HG02678 (cell line): Measurements from ENCODE around the gene GTF2A2.
"Not testable (repeated sequence)": the region's sequence is repeated elsewhere in the genome, so short reads cannot be mapped to it uniquely, and the experiment has no call there.

ENCODE experiments used
- ATAC-seq: cut with Tn5 transposase; IDR thresholded peaks from one replicate; pipeline ENCODE4 v1.9.1; 2021; ENCODE audit warnings: mild to moderate bottlenecking, moderate library complexity; ENCODE audit not compliant: unreplicated experiment

Gene GTF2A2, protein sequence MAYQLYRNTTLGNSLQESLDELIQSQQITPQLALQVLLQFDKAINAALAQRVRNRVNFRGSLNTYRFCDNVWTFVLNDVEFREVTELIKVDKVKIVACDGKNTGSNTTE

DNA sequence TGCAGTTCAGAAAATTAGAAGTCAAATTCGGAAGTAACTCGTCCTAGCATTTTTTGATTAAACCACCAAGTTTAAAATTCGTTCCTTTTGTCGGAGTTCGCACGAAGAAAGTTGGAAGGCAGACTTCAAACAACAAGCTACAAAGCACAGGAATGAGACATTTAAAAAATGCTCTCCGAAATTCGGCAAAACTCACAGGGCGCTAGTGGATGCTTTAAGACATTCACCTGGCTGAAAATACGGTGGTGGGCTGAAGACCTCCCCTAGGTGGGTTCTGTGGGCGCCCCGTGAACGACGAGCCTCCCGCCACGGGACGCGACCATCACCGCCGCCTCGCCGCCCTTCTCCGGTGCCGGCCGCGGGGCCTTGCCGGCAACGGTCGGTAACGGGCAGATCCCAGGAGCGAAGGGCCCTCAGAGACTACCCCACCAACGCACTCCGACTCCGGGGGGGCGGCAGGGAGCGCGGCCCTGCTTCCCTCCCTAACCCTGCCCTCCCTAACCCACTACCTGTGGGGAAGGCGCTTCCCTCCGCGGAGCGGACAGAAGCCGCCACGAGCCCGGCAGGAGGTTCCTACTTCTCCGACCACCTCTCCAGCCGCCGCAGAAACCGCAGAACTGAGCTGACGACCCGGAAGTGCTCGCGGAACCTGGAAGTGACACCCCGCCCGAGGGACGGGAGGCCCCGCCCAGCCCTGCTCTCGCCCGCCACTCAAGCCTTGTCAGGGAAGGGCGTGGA is at the start of gene GTF2A2:
Gene GTF2A2 (minus strand): TSS at position 619 of the 738 bp plus-strand sequence. CDS start 5,238 bp downstream, outside the sequence.
- ATAC-seq: peak; percentile 99

DNA sequence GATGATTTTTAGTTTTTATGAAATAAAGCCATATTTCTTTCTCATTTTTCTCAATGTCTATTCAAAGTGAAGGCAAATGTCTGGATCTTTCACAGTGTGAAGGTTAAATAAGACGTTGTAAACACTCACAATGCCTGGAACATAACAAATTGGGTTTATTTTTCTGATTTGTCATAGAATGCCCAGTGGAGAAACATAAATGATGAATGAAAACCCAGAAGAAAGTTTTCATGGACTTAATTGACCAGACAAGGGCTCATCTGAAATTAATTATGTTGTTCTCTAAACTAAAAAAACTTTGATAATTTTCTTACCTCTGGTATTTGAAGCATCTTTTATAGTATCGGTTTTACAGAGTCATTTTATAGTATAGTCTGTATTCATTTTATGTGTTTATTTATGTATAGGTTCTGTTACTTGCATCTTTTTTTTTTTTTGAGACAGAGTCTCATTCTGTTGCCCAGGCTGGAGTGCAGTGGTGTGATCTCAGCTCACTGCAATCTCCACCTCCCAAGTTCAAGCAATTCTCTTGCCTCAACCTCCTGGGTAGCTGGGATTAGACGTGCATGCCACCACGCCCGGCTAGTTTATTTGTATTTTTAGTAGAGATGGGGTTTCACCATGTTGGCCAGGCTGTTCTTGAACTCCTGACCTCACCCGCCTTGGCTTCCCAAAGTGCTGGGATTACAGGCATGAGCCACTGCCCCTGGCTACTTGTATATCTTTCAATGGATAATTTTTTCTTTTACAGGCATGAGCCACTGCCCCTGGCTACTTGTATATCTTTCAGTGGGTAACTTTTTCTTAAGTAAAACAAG is 46.9 kb upstream of the GTF2A2 start:
- ATAC-seq: no peak

DNA sequence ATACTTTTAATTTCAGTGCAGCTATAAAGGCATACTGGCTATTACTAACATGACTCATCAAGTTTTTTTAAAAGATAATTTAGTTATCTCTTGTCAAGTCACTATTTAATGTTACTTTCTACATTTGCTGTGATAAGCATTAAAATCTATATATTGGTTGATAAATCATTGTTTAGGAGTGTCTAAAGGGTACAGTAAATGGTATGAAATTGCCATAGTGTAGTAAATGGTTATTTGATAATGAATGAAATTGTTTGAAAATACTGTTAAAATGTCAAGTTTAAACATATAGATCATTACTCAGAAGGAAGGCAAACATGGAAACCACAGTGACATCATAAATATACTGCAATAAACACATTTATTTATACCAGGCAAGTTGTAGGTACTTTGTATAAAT is 45.0 kb upstream of the GTF2A2 start:
- ATAC-seq: no peak

DNA sequence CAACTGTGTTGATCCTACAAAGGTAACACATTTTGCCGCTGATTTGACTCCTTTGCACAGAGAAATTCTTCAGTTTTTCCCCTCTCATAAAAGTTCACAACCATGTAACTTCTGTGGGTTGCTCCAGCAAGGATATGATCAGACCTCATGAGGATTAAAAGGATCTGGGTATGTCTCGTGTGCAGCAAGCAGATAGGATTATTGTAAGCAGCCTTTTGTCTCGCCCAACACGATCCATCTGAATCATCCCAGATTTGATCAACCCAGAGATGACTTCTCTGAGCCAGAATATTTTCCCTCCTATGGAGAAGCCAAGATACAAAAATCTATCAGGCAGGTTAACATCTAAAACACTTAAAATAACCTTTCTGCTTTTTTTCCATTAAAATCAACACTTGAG is 44.6 kb upstream of the GTF2A2 start:
- ATAC-seq: no peak

DNA sequence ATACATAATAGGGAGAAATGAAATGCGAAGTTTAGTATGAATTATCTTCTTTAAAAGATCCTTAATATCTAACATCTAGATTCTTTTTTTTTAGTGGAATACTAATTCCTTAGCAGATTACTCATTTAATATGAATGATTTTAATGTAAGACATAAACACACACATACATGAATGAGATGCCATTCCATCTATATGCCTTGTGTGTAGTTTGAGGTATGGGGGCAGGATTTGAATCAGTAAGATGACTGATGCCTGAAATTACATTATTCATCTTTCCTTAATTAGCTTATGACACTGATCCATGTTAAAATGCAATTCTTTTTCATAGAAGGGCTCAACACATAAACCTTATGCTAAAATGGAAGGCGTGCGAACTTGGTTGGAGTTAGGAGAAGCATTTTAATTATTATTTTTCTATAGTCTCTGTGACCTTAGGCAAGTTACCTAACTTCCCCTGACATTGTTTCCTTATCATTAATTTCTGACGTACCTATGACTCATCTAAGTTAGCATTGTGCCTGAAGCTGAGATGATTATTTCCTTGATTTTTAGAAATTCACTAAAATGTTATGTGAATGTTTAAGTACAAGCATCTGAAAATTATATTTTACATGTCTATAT is 42.6 kb upstream of the GTF2A2 start:
- no peak for ATAC-seq

DNA sequence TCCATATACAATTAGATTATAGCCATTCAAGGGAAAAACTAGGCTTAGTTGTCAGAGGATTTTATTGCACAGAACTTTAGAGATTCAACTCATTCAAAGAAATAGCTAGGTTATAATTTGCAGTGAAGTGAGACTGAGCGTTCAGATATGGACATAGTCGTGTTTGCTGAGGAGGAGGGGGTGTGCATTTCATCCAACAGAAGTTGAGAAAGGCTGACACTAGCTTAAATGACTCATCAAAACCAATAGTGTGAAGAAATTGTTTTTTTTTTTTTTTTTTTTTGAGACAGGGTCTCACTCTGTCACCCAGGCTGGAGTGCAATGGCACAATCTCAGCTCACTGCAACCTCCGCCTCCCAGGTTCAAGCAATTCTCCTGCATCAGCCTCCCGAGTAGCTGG is 40.8 kb upstream of the GTF2A2 start:
- not testable (repeated sequence) for ATAC-seq

DNA sequence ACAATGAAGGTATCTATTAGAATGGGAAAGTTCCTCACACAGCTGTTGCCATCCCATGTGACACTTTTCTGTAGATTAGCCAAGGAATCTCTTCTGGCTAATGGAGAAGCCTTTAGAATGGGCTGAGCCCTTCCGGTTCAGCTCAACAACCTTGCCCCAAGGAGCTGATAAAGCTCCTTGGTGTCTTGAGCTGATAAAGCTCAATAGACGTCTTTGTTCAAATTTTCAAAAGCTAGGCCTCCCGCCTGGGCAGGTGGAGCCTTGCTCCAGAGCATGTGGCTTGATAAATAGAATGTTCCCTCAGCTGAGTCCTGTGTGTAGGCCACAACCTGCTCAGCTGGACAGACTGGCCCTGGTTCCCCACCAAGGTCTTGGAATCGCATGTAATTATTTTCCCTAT is 39.0 kb upstream of the GTF2A2 start:
- ATAC-seq: no peak

DNA sequence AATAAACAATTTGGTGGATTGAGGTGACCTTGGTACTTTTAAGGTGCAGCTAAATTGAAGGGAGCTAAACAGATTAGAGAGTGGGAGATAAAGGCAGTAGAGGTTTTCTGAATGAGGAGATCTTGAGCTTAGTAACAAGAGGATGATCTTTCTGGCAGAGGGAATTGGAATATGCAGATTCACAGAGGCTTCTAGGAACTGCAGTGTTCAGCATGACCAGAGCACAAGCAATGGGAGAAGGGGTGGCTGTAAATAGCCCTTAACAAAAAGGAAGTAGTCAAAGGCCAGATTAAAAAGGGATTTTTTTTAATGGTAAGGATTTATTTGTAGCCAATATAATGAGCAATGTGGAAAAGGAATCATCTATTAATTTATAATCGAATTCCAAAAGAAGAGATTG is 37.5 kb upstream of the GTF2A2 start:
- ATAC-seq: no peak

DNA sequence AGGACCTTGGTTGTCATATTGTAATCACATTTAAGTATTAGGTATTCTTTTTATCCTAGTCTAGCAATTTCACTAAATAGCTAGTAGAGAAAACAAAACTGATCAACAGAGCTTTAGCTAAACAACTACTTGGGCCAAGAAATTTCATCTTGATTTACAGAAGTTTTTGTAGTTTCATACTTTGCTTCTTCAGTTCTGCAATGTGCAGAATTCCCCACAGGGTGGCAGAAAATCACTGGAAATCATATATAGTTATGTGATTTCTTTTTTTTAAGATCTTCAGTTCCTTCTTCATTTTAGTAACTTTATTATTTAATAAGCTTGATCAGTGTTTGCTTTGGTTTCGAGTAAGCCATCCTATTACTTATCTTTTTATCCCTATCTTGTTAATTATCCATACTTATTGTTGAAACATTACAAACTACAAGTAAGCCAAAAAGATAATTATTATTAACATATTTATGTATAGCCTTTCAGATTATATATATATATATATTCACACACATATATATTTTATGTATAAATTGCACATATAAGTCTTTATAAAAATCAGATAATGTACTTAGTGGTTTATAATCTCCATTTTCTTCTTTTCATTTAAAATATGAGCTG is 34.0 kb upstream of the GTF2A2 start:
- no peak for ATAC-seq

DNA sequence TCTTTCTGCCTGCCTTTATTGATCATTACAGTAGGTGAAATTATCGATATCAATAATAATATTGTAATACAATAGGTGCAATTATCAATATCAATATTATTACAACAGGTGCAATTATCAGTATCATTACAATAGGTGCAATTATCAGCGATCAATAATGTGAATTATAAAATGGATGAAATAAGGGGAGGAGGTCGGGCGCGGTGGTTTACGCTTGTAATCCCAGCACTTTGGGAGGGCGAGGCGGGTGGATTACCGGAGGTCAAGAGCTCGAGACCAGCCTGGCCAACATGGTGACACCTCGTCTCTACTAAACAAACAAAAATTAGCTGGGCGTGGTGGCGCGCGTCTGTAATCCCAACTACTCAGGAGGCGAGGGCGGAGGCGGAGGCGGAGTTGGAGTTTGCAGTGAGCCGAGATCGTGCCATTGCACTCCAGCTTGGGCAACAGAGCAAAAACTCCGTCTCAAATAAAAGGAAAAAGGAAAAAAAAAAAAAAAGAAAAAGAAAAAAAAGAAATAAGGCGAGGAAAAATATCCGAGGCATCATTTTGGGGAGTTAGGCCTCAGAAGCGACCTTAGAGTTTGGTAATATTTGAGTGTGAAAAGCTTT is 32.4 kb upstream of the GTF2A2 start:
- no peak for ATAC-seq

DNA sequence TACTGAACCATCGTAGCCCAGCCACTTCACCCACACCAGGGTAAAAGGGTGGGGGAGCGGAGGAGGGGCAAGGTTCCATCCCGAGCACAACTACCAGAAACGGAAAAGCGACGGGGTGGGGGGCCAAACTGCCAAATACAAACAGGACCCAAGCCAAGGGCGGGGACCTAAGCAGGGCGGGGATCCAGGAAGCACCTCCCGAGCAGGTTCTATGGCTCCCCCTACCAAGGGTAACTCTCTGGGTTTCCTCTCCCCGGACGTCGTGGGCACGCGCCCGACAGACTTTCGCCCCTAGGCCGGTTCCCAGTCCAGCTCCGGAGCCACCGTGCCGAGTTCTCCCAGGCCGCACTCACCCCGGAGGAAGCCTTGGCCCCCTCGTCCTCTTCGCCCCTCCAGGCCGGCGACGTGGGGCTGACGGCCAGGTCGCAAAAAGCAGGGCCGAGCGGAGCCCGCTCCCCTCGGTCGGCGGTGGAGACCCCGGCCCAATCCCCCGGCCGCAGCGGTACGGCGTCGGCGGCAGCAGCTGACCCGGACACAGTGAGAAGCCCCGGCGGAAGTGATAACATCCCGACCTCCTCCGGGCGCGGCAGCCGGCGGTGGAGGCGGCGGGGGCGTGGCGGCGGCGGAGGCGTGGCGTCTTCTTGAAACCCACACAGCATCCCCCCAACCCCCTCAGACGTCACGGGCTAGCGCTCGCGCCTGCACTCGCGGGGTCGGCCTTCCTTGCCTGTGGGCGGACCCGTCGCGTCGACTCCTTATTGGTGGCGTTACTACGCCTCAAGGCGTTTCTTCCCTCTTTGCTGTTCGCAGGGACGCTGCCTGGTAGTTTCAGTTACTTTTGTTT is 31.7 kb upstream of the GTF2A2 start, which contains the start of gene BNIP2:
Gene BNIP2 (minus strand): TSS at position 539 of the 844 bp plus-strand sequence. CDS start 6,863 bp downstream, outside the sequence.
- ATAC-seq: peak; percentile 88

DNA sequence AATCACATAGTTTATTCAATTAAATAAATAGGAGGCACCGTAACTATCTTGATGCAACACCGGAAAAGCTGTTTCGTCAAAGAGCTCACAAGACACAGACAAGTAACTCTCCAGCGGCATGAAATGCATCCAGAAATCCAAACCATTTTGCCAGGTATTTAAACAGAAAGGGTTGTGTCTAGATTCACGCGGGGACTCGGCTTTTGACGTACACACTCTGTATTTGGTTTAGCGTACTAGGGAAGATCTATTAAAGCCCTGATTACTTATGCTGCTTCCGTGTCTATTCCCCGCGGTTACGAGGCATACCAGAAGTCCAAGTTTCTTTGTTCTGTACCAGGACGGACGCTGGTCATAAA is 31.1 kb upstream of the GTF2A2 start:
- ATAC-seq: peak; percentile 1

DNA sequence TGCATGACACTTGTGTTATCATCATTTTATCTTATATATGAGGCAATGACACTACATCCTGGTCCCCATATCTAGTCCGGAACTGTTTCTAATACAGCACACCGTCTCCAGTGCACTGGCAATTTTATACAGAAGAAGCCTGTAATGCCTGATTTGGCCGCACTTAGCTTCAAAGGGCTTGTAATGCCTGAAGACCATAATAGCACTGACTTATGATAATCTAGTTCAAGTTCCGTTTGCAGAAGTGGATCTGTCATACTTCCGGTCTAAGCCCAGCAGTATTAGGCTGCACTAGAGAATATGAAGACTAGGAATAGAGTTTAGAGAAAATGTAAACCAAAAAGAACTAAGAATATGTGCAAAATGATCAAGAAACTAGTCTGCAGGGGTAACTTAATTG is 30.5 kb upstream of the GTF2A2 start:
- no peak for ATAC-seq

DNA sequence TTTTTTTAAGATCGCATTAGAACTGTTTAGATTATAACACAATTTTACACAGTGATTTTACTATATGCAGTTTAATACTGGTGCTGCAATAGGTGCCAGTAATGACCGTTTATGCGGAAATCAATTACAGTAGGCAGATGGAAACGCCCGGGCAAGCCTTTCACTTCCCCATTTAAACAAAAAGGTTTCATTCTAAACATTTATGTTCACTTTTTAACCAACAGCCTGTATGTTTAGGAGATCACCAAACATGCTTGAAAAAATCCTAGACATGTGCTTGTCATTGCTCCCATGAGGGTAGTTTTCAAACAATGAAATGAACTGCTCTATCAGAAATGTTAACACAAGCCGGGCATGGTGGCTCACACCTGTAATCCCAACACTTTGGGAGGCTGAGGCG is 29.1 kb upstream of the GTF2A2 start:
- peak; percentile 22 for ATAC-seq

DNA sequence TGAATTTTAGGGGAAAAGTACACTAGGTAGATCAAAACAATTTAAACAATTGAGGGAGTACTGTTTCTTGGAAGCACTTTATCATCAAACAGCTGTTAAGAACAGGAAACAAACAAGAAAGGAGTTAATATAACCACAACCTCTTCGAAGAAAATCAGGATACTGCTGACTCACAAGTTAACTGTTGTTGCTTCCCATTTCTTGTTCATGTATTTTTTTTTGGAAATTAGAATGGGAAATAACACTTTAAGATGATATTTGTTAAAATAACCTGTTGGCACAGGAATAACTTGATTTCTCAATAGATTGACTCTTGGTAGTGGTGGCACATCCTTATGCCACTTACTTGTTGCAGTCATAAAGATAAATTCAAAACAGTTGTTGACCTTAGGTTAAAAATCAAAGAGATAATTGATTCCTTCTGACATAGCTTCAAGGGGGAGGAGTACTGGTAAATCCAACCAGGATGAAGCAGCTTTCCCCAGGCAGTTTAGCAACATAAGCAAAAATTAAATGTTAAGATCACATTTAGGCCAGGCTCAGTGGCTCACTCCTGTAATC is 28.5 kb upstream of the GTF2A2 start:
- ATAC-seq: no peak

DNA sequence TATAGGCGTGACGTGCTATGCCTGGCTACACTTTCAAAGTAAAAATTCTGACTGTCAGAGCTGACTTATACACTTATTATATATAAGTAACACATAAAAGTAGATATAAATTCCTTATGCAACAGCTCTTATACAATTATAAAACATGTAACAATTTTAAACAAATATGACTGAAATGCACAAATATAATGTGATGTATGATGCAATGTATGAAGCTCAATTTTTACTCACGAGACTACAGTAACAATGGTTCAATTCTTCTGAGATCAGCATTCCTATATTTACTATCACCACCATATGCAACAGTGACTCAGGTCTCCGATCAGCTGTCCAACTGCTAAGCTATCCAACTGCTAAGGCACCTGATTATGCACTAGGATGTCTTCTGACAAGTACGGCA is 23.6 kb upstream of the GTF2A2 start:
- ATAC-seq: no peak

DNA sequence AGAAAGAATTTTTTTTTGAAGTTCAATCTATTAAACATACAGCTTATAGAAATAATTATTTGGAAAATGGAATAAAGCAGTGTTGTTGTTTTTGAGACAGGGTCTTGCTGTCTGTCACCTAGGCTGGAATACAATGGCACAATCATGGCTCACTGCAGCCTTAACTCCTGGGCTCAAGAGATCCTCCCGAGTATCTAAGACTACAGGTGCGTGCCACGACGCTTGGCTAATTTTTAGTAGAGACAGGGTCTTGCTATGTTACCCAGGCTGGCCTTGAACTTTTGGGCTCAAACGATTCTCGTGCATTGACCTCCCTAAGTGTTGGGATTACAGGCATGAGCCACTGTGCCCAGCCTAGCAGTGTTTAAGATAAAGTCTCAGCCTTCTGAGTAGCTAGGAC is 23.0 kb upstream of the GTF2A2 start:
- ATAC-seq: no peak

DNA sequence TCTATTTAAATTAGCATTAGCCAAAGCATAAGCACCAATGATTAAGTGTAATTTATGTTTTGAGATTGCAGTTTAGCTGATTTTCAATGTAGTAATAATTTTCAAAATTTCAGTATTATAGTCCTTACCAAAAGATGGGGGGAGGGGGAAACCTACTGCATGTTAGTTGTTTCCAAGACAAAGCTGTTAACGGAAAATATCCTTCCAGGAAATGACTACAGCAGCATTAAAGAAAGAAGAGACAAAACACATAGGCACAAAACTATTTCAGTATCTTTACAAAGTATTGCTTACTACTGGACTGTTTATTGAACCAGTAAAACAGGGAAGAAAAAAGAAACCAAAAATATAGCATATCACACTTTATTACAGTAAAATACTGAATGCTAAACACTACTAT is 21.3 kb upstream of the GTF2A2 start:
- no peak for ATAC-seq

DNA sequence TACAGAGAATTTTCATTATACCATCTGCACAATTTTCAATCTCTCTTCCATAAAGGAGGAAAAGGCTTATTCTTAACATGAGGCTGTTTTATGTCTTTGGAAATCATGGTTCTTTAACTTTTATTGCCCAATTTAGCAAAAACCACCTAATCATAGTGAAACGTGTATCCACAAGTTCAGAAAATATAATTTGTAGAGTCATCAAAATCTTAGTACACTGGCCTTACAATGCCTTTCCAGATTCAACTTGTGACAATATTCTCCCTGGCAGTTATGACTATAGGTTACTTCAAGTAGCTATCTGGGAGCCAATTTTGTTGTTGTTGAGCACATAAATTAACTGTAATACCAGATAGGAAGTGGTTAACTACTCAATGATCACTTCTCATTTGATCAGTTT is 20.9 kb upstream of the GTF2A2 start:
- no peak for ATAC-seq
